ENCODE measurements around the gene CACHD1. TPM values are rescaled to one million over a fixed set of nuclear protein-coding genes. Genes with fewer than 3 reads are reported as not detected.

Gene CACHD1
- total RNA-seq, 1 experiment from 2014 or later = 0.34 TPM

GRCh38 chr1:64569411-64569810 lies 99.5 kb downstream of the CACHD1 start:
- Histone ChIP-seq H3K27ac (no peak overlapping the region), H3K4me3 (no peak overlapping the region), H3K4me1 (replicated peaks) (no peaks in the 10 kb centered on the region), H3K36me3 (no peaks in the 10 kb centered on the region), H3K9me3 (replicated peaks) (no peaks in the 10 kb centered on the region), H3K27me3 (replicated peaks) (peaks cover 5% of the 10 kb centered on the region)
- DNase-seq (ENCODE audit: low read depth in 1 of 2, low spot score in 2 of 2) = no peak

- H3K27me3 ChIP-seq (replicated peaks) = peaks cover 5% of the 10 kb centered on the region
- no peaks in the 10 kb centered on the region for H3K4me1 ChIP-seq (replicated peaks)
These were observed 100.4 kb downstream of the CACHD1 start for GRCh38 chr1:64570267-64570855.

GRCh38 chr1:64572222-64572900 lies 102.4 kb downstream of the CACHD1 start:
- Histone ChIP-seq H3K4me3 (no peak overlapping the region), H3K4me1 (replicated peaks) (no peaks in the 10 kb centered on the region), H3K27me3 (replicated peaks) (peaks cover 3% of the 10 kb centered on the region), H3K36me3 (no peaks in the 10 kb centered on the region), H3K27ac (no peak overlapping the region), H3K9me3 (replicated peaks) (no peaks in the 10 kb centered on the region)
- DNase-seq (ENCODE audit: low read depth in 1 of 2, low spot score in 2 of 2) = no peak

More at GRCh38 chr1:64570267-64570855, 100.4 kb downstream of the CACHD1 start:
- Histone ChIP-seq H3K9me3 (replicated peaks) (no peaks in the 10 kb centered on the region), H3K36me3 (no peaks in the 10 kb centered on the region), H3K27ac (no peak overlapping the region), H3K4me3 (no peak overlapping the region)
- DNase-seq (ENCODE audit: low read depth in 1 of 2, low spot score in 2 of 2) = no peak

GRCh38 chr1:64574301-64574700 lies 104.4 kb downstream of the CACHD1 start:
- H3K9me3 ChIP-seq (replicated peaks) = no peaks in the 10 kb centered on the region
- no peak overlapping the region for H3K27ac ChIP-seq
- H3K4me1 ChIP-seq (replicated peaks) = no peaks in the 10 kb centered on the region
- H3K27me3 ChIP-seq (replicated peaks) = no peaks in the 10 kb centered on the region
- no peak overlapping the region for H3K4me3 ChIP-seq
- no peak for DNase-seq (ENCODE audit: low read depth in 1 of 2, low spot score in 2 of 2)
- no peaks in the 10 kb centered on the region for H3K36me3 ChIP-seq

- Histone ChIP-seq H3K27ac (no peak overlapping the region), H3K4me1 (replicated peaks) (no peaks in the 10 kb centered on the region), H3K4me3 (no peak overlapping the region), H3K27me3 (replicated peaks) (no peaks in the 10 kb centered on the region), H3K36me3 (no peaks in the 10 kb centered on the region), H3K9me3 (replicated peaks) (no peaks in the 10 kb centered on the region)
- DNase-seq (ENCODE audit: low read depth in 1 of 2, low spot score in 2 of 2) = no peak
These were observed 106.2 kb downstream of the CACHD1 start for GRCh38 chr1:64575881-64576676.

GRCh38 chr1:64578270-64578973 lies 108.5 kb downstream of the CACHD1 start:
- Histone ChIP-seq H3K27ac (no peak overlapping the region), H3K36me3 (no peaks in the 10 kb centered on the region), H3K27me3 (replicated peaks) (peaks cover 5% of the 10 kb centered on the region; the same call in 1 of the 2 replicates), H3K9me3 (replicated peaks) (no peaks in the 10 kb centered on the region), H3K4me3 (no peak overlapping the region), H3K4me1 (replicated peaks) (no peaks in the 10 kb centered on the region)
- DNase-seq (ENCODE audit: low read depth in 1 of 2, low spot score in 2 of 2) = no peak

GRCh38 chr1:64579767-64580166 lies 109.8 kb downstream of the CACHD1 start:
- no peak overlapping the region for H3K4me3 ChIP-seq
- no peaks in the 10 kb centered on the region for H3K4me1 ChIP-seq (replicated peaks)
- DNase-seq (ENCODE audit: low read depth in 1 of 2, low spot score in 2 of 2) = no peak
- H3K36me3 ChIP-seq = no peaks in the 10 kb centered on the region
- H3K27me3 ChIP-seq (replicated peaks) = peaks cover 5% of the 10 kb centered on the region; the same call in 1 of the 2 replicates
- H3K9me3 ChIP-seq (replicated peaks) = no peaks in the 10 kb centered on the region
- no peak overlapping the region for H3K27ac ChIP-seq

GRCh38 chr1:64581135-64581842 lies 111.4 kb downstream of the CACHD1 start:
- DNase-seq (ENCODE audit: low read depth in 1 of 2, low spot score in 2 of 2) = no peak
- H3K27ac ChIP-seq = no peak overlapping the region
- H3K9me3 ChIP-seq (replicated peaks) = no peaks in the 10 kb centered on the region
- H3K36me3 ChIP-seq = no peaks in the 10 kb centered on the region
- no peak overlapping the region for H3K4me3 ChIP-seq
- H3K27me3 ChIP-seq (replicated peaks) = peaks cover 5% of the 10 kb centered on the region; the same call in 1 of the 2 replicates
- no peaks in the 10 kb centered on the region for H3K4me1 ChIP-seq (replicated peaks)

- H3K27me3 ChIP-seq (replicated peaks) = peaks cover 5% of the 10 kb centered on the region; the same call in 1 of the 2 replicates
- no peaks in the 10 kb centered on the region for H3K4me1 ChIP-seq (replicated peaks)
- no peaks in the 10 kb centered on the region for H3K36me3 ChIP-seq
- no peak overlapping the region for H3K4me3 ChIP-seq
- no peaks in the 10 kb centered on the region for H3K9me3 ChIP-seq (replicated peaks)
- no peak for DNase-seq (ENCODE audit: low read depth in 1 of 2, low spot score in 2 of 2)
- H3K27ac ChIP-seq = no peak overlapping the region
These were observed 111.9 kb downstream of the CACHD1 start for GRCh38 chr1:64581843-64582185.

- DNase-seq (ENCODE audit: low read depth in 1 of 2, low spot score in 2 of 2) = no peak
- no peaks in the 10 kb centered on the region for H3K9me3 ChIP-seq (replicated peaks)
- peaks cover 5% of the 10 kb centered on the region; the same call in 1 of the 2 replicates for H3K27me3 ChIP-seq (replicated peaks)
- no peaks in the 10 kb centered on the region for H3K4me1 ChIP-seq (replicated peaks)
- H3K27ac ChIP-seq = no peak overlapping the region
- no peak overlapping the region for H3K4me3 ChIP-seq
- no peaks in the 10 kb centered on the region for H3K36me3 ChIP-seq
These were observed 114.5 kb downstream of the CACHD1 start for GRCh38 chr1:64584479-64584878.

- H3K36me3 ChIP-seq = no peaks in the 10 kb centered on the region
- H3K9me3 ChIP-seq (replicated peaks) = no peaks in the 10 kb centered on the region
- H3K27ac ChIP-seq = no peak overlapping the region
- no peak for DNase-seq (ENCODE audit: low read depth in 1 of 2, low spot score in 2 of 2)
- H3K27me3 ChIP-seq (replicated peaks) = no peaks in the 10 kb centered on the region
- H3K4me1 ChIP-seq (replicated peaks) = no peaks in the 10 kb centered on the region
- H3K4me3 ChIP-seq = no peak overlapping the region
These were observed 118.9 kb downstream of the CACHD1 start for GRCh38 chr1:64588876-64589275.

GRCh38 chr1:64590316-64590715 lies 120.4 kb downstream of the CACHD1 start:
- Histone ChIP-seq H3K27ac (no peak overlapping the region), H3K9me3 (replicated peaks) (no peaks in the 10 kb centered on the region), H3K27me3 (replicated peaks) (no peaks in the 10 kb centered on the region; the same call in 1 of the 2 replicates), H3K4me3 (no peak overlapping the region), H3K36me3 (no peaks in the 10 kb centered on the region), H3K4me1 (replicated peaks) (no peaks in the 10 kb centered on the region)
- DNase-seq (ENCODE audit: low read depth in 1 of 2, low spot score in 2 of 2) = no peak

- Histone ChIP-seq H3K27ac (no peak overlapping the region), H3K4me3 (no peak overlapping the region), H3K9me3 (replicated peaks) (no peaks in the 10 kb centered on the region), H3K36me3 (no peaks in the 10 kb centered on the region), H3K27me3 (replicated peaks) (no peaks in the 10 kb centered on the region; the same call in 1 of the 2 replicates), H3K4me1 (replicated peaks) (no peaks in the 10 kb centered on the region)
- no peak for DNase-seq (ENCODE audit: low read depth in 1 of 2, low spot score in 2 of 2)
These were observed 124.5 kb downstream of the CACHD1 start for GRCh38 chr1:64594446-64594845.

Measured in SJSA1 (cell line).